Calu3 (cell line): ENCODE measurements around the gene MUC2. TPM values are rescaled to one million over a fixed set of nuclear protein-coding genes. Genes with fewer than 3 reads are reported as not detected.

Source experiments
- BruUV-seq: library from RNA; stranded (reverse); fragments of 400-500 nt; replicated peaks from 2 replicates; lab custom pipeline; 2021; lab: Mats Ljungman, UMichigan
- CTCF ChIA-PET: fragments of 300-600 bp; sonication (Branson Sonifier 250); formaldehyde crosslinking; loops from one replicate; lab custom pipeline; 2022; ENCODE audit warnings: antibody characterized with exemption; lab: Charles Lee
- DNase-seq: peaks from one replicate; pipeline ENCODE4 v3.0.0; 2022
- H3K27ac Mint-ChIP-seq: one replicate; pipeline ENCODE4 v1.8.0; 2022; ENCODE audit warnings: mixed read lengths; ENCODE audit not compliant: unreplicated experiment
- H3K27me3 Mint-ChIP-seq: one replicate; pipeline ENCODE4 v1.8.0; 2022; ENCODE audit warnings: mixed read lengths; ENCODE audit not compliant: unreplicated experiment
- H3K36me3 Mint-ChIP-seq: one replicate; pipeline ENCODE4 v1.8.0; 2022; ENCODE audit warnings: mild to moderate bottlenecking, moderate library complexity, mixed read lengths; ENCODE audit not compliant: insufficient read depth, unreplicated experiment
- H3K4me1 Mint-ChIP-seq: one replicate; pipeline ENCODE4 v1.8.0; 2022; ENCODE audit warnings: mild to moderate bottlenecking, low read depth, mixed read lengths; ENCODE audit not compliant: unreplicated experiment
- H3K4me3 Mint-ChIP-seq: one replicate; pipeline ENCODE4 v1.8.0; 2022; ENCODE audit warnings: mild to moderate bottlenecking, low read depth, moderate library complexity, mixed read lengths; ENCODE audit not compliant: unreplicated experiment
- H3K9me3 Mint-ChIP-seq: one replicate; pipeline ENCODE4 v1.8.0; 2022; ENCODE audit warnings: low read depth, mixed read lengths; ENCODE audit not compliant: unreplicated experiment
- intact Hi-C: fragments of 100-400 bp; cut with micrococcal nuclease; formaldehyde crosslinking; loops from one replicate; pipeline ENCODE4 v1.10.0; 2022; ENCODE audit not compliant: unreplicated experiment
- total RNA-seq: library from RNA; stranded (reverse); gene quantifications from 2 replicates; pipeline ENCODE4 v1.2.3, GENCODE V29; 2022
- TF ChIP-seq, protein P1 (sequence below): fragments of 200-600 bp; IDR thresholded peaks from one replicate; pipeline ENCODE4 v1.8.0; 2022; ENCODE audit warnings: antibody characterized with exemption; ENCODE audit not compliant: unreplicated experiment

Gene MUC2
- total RNA-seq, 1 experiment from 2014 or later, result not detected

- TF ChIP-seq, protein P1, sequence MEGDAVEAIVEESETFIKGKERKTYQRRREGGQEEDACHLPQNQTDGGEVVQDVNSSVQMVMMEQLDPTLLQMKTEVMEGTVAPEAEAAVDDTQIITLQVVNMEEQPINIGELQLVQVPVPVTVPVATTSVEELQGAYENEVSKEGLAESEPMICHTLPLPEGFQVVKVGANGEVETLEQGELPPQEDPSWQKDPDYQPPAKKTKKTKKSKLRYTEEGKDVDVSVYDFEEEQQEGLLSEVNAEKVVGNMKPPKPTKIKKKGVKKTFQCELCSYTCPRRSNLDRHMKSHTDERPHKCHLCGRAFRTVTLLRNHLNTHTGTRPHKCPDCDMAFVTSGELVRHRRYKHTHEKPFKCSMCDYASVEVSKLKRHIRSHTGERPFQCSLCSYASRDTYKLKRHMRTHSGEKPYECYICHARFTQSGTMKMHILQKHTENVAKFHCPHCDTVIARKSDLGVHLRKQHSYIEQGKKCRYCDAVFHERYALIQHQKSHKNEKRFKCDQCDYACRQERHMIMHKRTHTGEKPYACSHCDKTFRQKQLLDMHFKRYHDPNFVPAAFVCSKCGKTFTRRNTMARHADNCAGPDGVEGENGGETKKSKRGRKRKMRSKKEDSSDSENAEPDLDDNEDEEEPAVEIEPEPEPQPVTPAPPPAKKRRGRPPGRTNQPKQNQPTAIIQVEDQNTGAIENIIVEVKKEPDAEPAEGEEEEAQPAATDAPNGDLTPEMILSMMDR, result no peak
- Mint-ChIP-seq H3K36me3 (peaks cover 7% of the 10 kb centered on the region), H3K4me1 (peaks cover 18% of the 10 kb centered on the region), H3K9me3 (no peaks in the 10 kb centered on the region), H3K27ac (no peak overlapping the region), H3K4me3 (no peak overlapping the region), H3K27me3 (peaks cover 9% of the 10 kb centered on the region)
- no peak for DNase-seq
- intact Hi-C loops, result loop anchor here (10.0 kb wide), 1 partner anchor 199 kb away; no protein-coding TSS in a partner anchor
- BruUV-seq, result no TSS peak
- CTCF ChIA-PET, result no interaction called here
These were observed 21.4 kb upstream of the MUC2 start for GRCh38 chr11:1053121-1053901.

GRCh38 chr11:1054143-1055108 is 20.2 kb upstream of the MUC2 start:
- Mint-ChIP-seq H3K27me3 (no peaks in the 10 kb centered on the region), H3K36me3 (peaks cover 7% of the 10 kb centered on the region), H3K4me1 (peaks cover 22% of the 10 kb centered on the region), H3K27ac (peak overlapping the region; percentile 23), H3K9me3 (no peaks in the 10 kb centered on the region), H3K4me3 (no peak overlapping the region)
- TF ChIP-seq, protein P1, result no peak
- intact Hi-C loops, result loop anchor here (10.0 kb wide), 1 partner anchor 200 kb away; no protein-coding TSS in a partner anchor
- no TSS peak for BruUV-seq
- no peak for DNase-seq
- CTCF ChIA-PET, result no interaction called here

DNA sequence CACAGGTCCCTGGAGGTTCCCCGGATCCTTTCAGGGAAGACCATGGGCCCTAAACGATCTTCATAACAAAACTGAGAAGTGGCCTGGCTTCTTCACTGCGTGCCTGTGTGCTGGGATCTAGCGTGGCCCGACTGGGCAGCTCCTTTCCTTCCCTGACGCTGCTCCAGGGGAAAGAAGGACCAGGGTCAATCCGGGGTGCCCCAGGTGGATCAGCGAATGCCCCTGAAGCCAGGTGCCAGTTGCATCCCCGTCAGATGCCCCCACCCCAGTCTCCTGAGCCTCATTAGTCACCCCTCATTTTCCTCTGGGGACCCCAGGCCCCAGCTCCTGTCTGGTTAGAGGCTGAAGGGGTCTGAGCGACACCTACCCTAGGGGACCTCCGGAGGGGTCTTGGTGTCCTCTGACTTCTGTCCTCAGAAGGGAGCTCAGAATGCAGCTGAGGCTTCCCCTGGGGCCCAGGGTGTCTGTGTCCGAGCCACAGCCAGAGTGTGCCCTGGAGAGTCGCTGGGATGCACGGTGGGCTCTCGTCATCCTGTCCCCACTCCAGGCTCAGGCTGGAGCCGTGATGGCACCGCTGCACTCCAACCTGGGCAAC is 19.5 kb upstream of the MUC2 start:
- Mint-ChIP-seq H3K9me3 (no peaks in the 10 kb centered on the region), H3K36me3 (peaks cover 7% of the 10 kb centered on the region)
- CTCF ChIA-PET, result no interaction called here

More for the DNA sequence above, 19.5 kb upstream of the MUC2 start:
- no TSS peak for BruUV-seq
- H3K4me1 Mint-ChIP-seq, result peaks cover 29% of the 10 kb centered on the region
- H3K4me3 Mint-ChIP-seq, result no peak overlapping the region
- DNase-seq, result no peak
- TF ChIP-seq, protein P1, result no peak
- no peaks in the 10 kb centered on the region for H3K27me3 Mint-ChIP-seq
- intact Hi-C loops, result loop anchor here (10.0 kb wide), 1 partner anchor 200 kb away; no protein-coding TSS in a partner anchor
- H3K27ac Mint-ChIP-seq, result peak overlapping the region; percentile 23
